CD4-positive, alpha-beta T cell treated with Interleukin-4 for 1 hour (primary cell): ENCODE data around the gene LPCAT3.

Experiments used
- DNase-seq, 2 donors: peaks; one replicate each; pipeline ENCODE4 v3.0.0-alpha.2; 2020 to 2022

Gene LPCAT3

GRCh38 chr12:6935371-6936193, 82.7 kb downstream of the LPCAT3 start:
- DNase-seq, result no peak

- no peak for DNase-seq
Measured at GRCh38 chr12:6934110-6934509, 84.2 kb downstream of the LPCAT3 start.

- DNase-seq, result no peak
Measured at GRCh38 chr12:6932766-6933165, 85.5 kb downstream of the LPCAT3 start.

- DNase-seq, result no peak
Measured at GRCh38 chr12:6929466-6930452, 88.5 kb downstream of the LPCAT3 start.

GRCh38 chr12:6928703-6929407, 89.4 kb downstream of the LPCAT3 start:
- DNase-seq, result no peak

GRCh38 chr12:6928022-6928702, 90.1 kb downstream of the LPCAT3 start:
- DNase-seq, result no peak

- peak; percentile 27 to 53 for DNase-seq
Measured at GRCh38 chr12:6927379-6928021, 90.8 kb downstream of the LPCAT3 start, which contains the start of gene ATN1. Gene ATN1, plus strand, starts transcription at chr12:6927959. Its CDS starts 6,043 bp downstream, at chr12:6934002.
